Neural cell (in vitro differentiated cells): Measurements from ENCODE around the gene NYAP2. TPM values are rescaled to one million over a fixed set of nuclear protein-coding genes. Genes with fewer than 3 reads are reported as not detected.

Source experiments
- H2AFZ ChIP-seq: fragments of 200-600, 300-800 bp; sonication (generic), shearing (Covaris generic); 2 replicates; pipeline ENCODE4 v1.6.0; 2014; ENCODE audit warnings: low read depth, mild to moderate bottlenecking, antibody characterized with exemption, low read length, moderate library complexity
- H3F3A ChIP-seq: fragments of 200-600 bp; shearing (Covaris generic); 2 replicates; pipeline ENCODE4 v1.6.1; 2016; ENCODE audit warnings: mild to moderate bottlenecking, moderate library complexity, mixed read lengths, antibody characterized with exemption, low read length; ENCODE audit not compliant: insufficient read depth, poor library complexity, severe bottlenecking
- H3K27ac ChIP-seq: fragments of 200-600, 300-800 bp; sonication (generic), shearing (Covaris generic); 2 replicates; pipeline ENCODE4 v1.5.1; 2014; ENCODE audit warnings: mild to moderate bottlenecking, low read length, moderate library complexity
- H3K27me3 ChIP-seq: fragments of 300-800, 200-600 bp; sonication (generic), shearing (Covaris generic); 2 replicates; pipeline ENCODE4 v1.6.0; 2014; ENCODE audit warnings: mild to moderate bottlenecking, low read depth, low read length, moderate library complexity; ENCODE audit not compliant: insufficient read depth
- H3K36me3 ChIP-seq: fragments of 300-800, 200-600 bp; sonication (generic), shearing (Covaris generic); 2 replicates; pipeline ENCODE4 v1.5.1; 2014; ENCODE audit warnings: mild to moderate bottlenecking, antibody characterized with exemption, low read length, moderate library complexity; ENCODE audit not compliant: insufficient read depth
- H3K4me2 ChIP-seq: fragments of 300-800, 200-600 bp; sonication (generic), shearing (Covaris generic); 2 replicates; pipeline ENCODE4 v1.6.0; 2014; ENCODE audit warnings: mild to moderate bottlenecking, low read length
- H3K4me3 ChIP-seq: fragments of 300-800, 200-600 bp; sonication (generic), shearing (Covaris generic); 2 replicates; pipeline ENCODE4 v1.5.1; 2014; ENCODE audit warnings: mild to moderate bottlenecking, low read length, moderate library complexity
- H3K79me2 ChIP-seq: fragments of 200-600 bp; shearing (Covaris generic); replicated peaks from 2 replicates; pipeline ENCODE4 v1.6.0; 2014; ENCODE audit warnings: mild to moderate bottlenecking, low read length, moderate library complexity; ENCODE audit not compliant: insufficient read depth
- H3K9ac ChIP-seq: fragments of 300-800, 200-600 bp; sonication (generic), shearing (Covaris generic); 2 replicates; pipeline ENCODE4 v1.6.1; 2016; ENCODE audit warnings: mild to moderate bottlenecking, low read length, mixed read lengths
- H3K9me2 ChIP-seq: fragments of 200-600 bp; shearing (Covaris generic); 2 replicates; pipeline ENCODE4 v1.6.1; 2016; ENCODE audit warnings: mild to moderate bottlenecking, low read length, mixed read lengths; ENCODE audit not compliant: insufficient read depth
- H3K9me3 ChIP-seq: fragments of 200-600, 300-800 bp; sonication (generic), shearing (Covaris generic); 2 replicates; pipeline ENCODE4 v1.6.1; 2016; ENCODE audit warnings: mild to moderate bottlenecking, mixed run types, low read length, moderate library complexity, mixed read lengths
- H4K20me1 ChIP-seq: fragments of 200-600 bp; shearing (Covaris generic); 2 replicates; pipeline ENCODE4 v1.6.1; 2016; ENCODE audit warnings: mild to moderate bottlenecking, mixed run types; ENCODE audit not compliant: insufficient read depth
- EP300 ChIP-seq: fragments of 450-650 bp; conservative IDR thresholded peaks from 2 replicates; pipeline ENCODE4 v1.6.1; 2014; ENCODE audit warnings: antibody characterized with exemption, mild to moderate bottlenecking, moderate library complexity; ENCODE audit not compliant: poor library complexity, severe bottlenecking
- EZH2 ChIP-seq: fragments of 200-600, 300-800 bp; shearing (Covaris generic), sonication (generic); IDR thresholded peaks from 2 replicates; pipeline ENCODE4 v1.6.1; 2014; ENCODE audit warnings: antibody characterized with exemption, low read length, borderline replicate concordance, mild to moderate bottlenecking; ENCODE audit not compliant: insufficient read depth, poor library complexity, severe bottlenecking
- MXI1 ChIP-seq: fragments of 450-650 bp; conservative IDR thresholded peaks from 2 replicates; pipeline ENCODE4 v1.6.1; 2014; ENCODE audit warnings: antibody characterized with exemption, mild to moderate bottlenecking; ENCODE audit not compliant: poor library complexity, severe bottlenecking
- POLR2AphosphoS5 ChIP-seq: IDR thresholded peaks from 2 replicates; pipeline ENCODE4 v1.6.1; 2012
- RAD21 ChIP-seq: fragments of 450-650 bp; conservative IDR thresholded peaks from 2 replicates; pipeline ENCODE4 v1.6.1; 2014; ENCODE audit warnings: antibody characterized with exemption, mild to moderate bottlenecking, moderate library complexity
- REST ChIP-seq: IDR thresholded peaks from 2 replicates; pipeline ENCODE4 v1.6.1; 2012; ENCODE audit warnings: borderline replicate concordance
- SMC3 ChIP-seq: fragments of 450-650 bp; conservative IDR thresholded peaks from 2 replicates; pipeline ENCODE4 v1.6.1; 2014; ENCODE audit warnings: antibody characterized with exemption, mild to moderate bottlenecking, moderate library complexity; ENCODE audit not compliant: poor library complexity
- TAF1 ChIP-seq: IDR thresholded peaks from 2 replicates; pipeline ENCODE4 v1.6.1; 2012; ENCODE audit warnings: low read depth
- polyA plus RNA-seq: library from polyadenylated mRNA; depleted of rRNA; stranded (reverse); fragments of >200 nt; gene quantifications from 2 replicates; pipeline ENCODE4 v1.2.3, GENCODE V29; 2014
- TF ChIP-seq, protein P1 (sequence below): fragments of 450-650 bp; IDR thresholded peaks from 2 replicates; pipeline ENCODE4 v1.5.1; 2014; ENCODE audit warnings: antibody characterized with exemption, mild to moderate bottlenecking, moderate library complexity; ENCODE audit not compliant: poor library complexity, severe bottlenecking

NYAP2 gene
- polyA plus RNA-seq, 1 donor from 2014 or later = 0.98 TPM

DNA sequence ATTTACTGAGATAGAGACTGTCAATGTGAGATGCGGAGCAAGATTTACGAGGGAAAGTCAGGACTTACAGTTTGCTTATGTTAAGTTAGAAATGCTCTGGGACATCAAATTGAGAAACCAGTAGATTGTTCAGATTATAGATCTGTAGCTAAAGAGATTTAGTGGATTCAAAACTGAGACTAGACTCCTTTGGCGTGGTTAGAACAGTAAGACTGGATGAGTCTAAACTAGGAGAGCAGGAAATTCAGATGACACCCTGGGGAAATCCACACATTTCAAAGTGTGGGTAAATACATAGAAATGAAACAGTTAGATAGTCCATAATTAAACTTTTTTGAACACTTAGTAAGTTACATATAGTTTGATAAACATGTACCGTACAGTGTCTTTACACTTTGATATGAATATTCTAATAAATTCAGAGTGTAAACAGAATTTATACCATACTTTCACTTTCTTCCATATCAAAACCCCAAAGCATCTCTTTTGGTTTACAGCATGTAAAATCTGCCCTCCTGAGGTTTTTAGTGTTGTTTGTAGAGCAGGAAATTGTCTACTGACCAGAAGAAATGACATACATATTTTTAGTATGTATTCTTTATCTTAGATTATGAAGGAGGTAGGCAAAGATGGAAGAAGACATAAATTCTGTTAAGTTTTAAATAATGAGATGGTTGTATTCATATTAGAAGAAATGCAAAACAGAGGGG lies 231.5 kb downstream of the NYAP2 start:
- no peaks in the 10 kb centered on the region for H3K79me2 ChIP-seq
- no peak overlapping the region for H3K9ac ChIP-seq
- no peak overlapping the region for H3K4me2 ChIP-seq
- H2AFZ ChIP-seq = no peak overlapping the region
- H3K9me2 ChIP-seq = no peaks in the 10 kb centered on the region
- no peak overlapping the region for H3K4me3 ChIP-seq
- H3K27ac ChIP-seq = no peak overlapping the region
- H3K9me3 ChIP-seq = no peaks in the 10 kb centered on the region
- H3K27me3 ChIP-seq = no peaks in the 10 kb centered on the region
- no peaks in the 10 kb centered on the region for H4K20me1 ChIP-seq
- TF ChIP-seq TAF1 (no peak), RAD21 (no peak), MXI1 (no peak), POLR2AphosphoS5 (no peak), EZH2 (no peak), EP300 (no peak), REST (no peak), SMC3 (no peak)
- TF ChIP-seq, protein P1, sequence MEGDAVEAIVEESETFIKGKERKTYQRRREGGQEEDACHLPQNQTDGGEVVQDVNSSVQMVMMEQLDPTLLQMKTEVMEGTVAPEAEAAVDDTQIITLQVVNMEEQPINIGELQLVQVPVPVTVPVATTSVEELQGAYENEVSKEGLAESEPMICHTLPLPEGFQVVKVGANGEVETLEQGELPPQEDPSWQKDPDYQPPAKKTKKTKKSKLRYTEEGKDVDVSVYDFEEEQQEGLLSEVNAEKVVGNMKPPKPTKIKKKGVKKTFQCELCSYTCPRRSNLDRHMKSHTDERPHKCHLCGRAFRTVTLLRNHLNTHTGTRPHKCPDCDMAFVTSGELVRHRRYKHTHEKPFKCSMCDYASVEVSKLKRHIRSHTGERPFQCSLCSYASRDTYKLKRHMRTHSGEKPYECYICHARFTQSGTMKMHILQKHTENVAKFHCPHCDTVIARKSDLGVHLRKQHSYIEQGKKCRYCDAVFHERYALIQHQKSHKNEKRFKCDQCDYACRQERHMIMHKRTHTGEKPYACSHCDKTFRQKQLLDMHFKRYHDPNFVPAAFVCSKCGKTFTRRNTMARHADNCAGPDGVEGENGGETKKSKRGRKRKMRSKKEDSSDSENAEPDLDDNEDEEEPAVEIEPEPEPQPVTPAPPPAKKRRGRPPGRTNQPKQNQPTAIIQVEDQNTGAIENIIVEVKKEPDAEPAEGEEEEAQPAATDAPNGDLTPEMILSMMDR = no peak
- H3F3A ChIP-seq = no peaks in the 10 kb centered on the region
- no peaks in the 10 kb centered on the region for H3K36me3 ChIP-seq

- Histone ChIP-seq H3K79me2 (no peaks in the 10 kb centered on the region), H3K4me3 (no peak overlapping the region), H3K9me2 (no peaks in the 10 kb centered on the region), H3K27ac (no peak overlapping the region), H3K27me3 (no peaks in the 10 kb centered on the region), H4K20me1 (no peaks in the 10 kb centered on the region), H3K36me3 (no peaks in the 10 kb centered on the region), H3K4me2 (no peak overlapping the region), H2AFZ (no peak overlapping the region), H3K9ac (no peak overlapping the region), H3F3A (no peaks in the 10 kb centered on the region), H3K9me3 (no peaks in the 10 kb centered on the region)
- no peak for TF ChIP-seq REST
- TF ChIP-seq, protein P1 = no peak
- TF ChIP-seq SMC3 = no peak
- TF ChIP-seq MXI1 = no peak
- TF ChIP-seq EZH2 = no peak
- no peak for TF ChIP-seq TAF1
- no peak for TF ChIP-seq RAD21
- no peak for TF ChIP-seq EP300
- no peak for TF ChIP-seq POLR2AphosphoS5
Measured at GRCh38 chr2:225632351-225632750, 232.8 kb downstream of the NYAP2 start.
